ENCODE data around the gene PRKCE. TPM values are rescaled to one million over a fixed set of nuclear protein-coding genes. Genes with fewer than 3 reads are reported as not detected.
A peak's percentile ranks its signal among the peaks of the same experiment; 100 is the strongest.

The PRKCE gene
- polyA plus RNA-seq, 3 donors = 1.3 to 7.7 (median 2.3) TPM

DNA sequence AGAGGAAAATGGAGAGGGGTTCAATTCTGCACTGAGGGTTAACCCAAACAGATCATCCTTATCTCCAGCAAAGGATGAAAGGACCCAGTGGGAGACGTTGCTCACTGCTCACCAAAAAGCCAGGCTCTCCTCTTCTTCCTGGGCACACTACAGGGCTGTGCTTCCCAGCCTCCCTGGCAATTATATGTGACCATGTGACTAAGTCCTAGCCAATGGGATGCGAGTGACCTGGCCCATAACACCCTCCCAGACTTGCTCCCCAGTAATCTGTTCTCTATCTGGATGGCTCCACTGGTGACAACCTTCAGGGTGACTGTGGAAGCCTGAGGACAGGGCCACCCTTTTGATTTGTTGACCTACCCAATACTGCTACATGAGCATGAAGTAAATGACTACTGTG, 10.9 kb upstream of the PRKCE start:
- no peak overlapping the region for H3K9ac ChIP-seq (ENCODE audit: insufficient read depth, low read length, poor library complexity, severe bottlenecking)
- no peaks in the 10 kb centered on the region for H4K20me1 ChIP-seq (ENCODE audit: insufficient read depth, low read length)
- no peak overlapping the region for H3K4me3 ChIP-seq (replicated peaks in 1 of 3; ENCODE audit: low read depth in 2 of 3, low read length in 3 of 3)
- H3K27ac ChIP-seq (ENCODE audit: low read depth in 1 of 2, low read length in 2 of 2) = no peak overlapping the region
- intact Hi-C loops (cut with micrococcal nuclease) = loop anchor here in 1 of 2 donors (5.0 kb wide), 1 partner anchor 137 kb away; no protein-coding TSS in a partner anchor
- WGBS (ENCODE audit: insufficient coverage) = 100% methylated on average over 2 of the region's 2 CpGs
- Mint-ChIP-seq H3K4me3 (no peak overlapping the region), H3K9me3 (no peaks in the 10 kb centered on the region), H3K27me3 (ENCODE audit: low read depth in 3 of 3) (peaks cover 17 to 37% (median 21%) of the 10 kb centered on the region in 3 donors), H3K36me3 (no peaks in the 10 kb centered on the region), H3K27ac (no peak overlapping the region), H3K4me1 (peaks cover 26% of the 10 kb centered on the region)
- H3K9me3 ChIP-seq (replicated peaks in 1 of 2; ENCODE audit: control insufficient read depth in 1 of 2, insufficient read depth in 1 of 2, low read length in 2 of 2) = no peaks in the 10 kb centered on the region
- TF ChIP-seq CTCF (IDR thresholded peaks at IDR 0.05) = no peak
- peaks cover 23 to 33% of the 10 kb centered on the region in 2 donors for H3K4me1 ChIP-seq (ENCODE audit: control insufficient read depth in 1 of 2, insufficient read depth in 2 of 2, low read length in 2 of 2)
- H3K36me3 ChIP-seq (replicated peaks in 1 of 2; ENCODE audit: control insufficient read depth in 1 of 2, insufficient read depth in 2 of 2, low read length in 2 of 2) = no peaks in the 10 kb centered on the region
- no peak for DNase-seq
- H3K27me3 ChIP-seq (ENCODE audit: control insufficient read depth in 2 of 2, insufficient read depth in 2 of 2, low read length in 2 of 2) = peaks cover 0 to 16% of the 10 kb centered on the region in 2 donors
- H3K79me2 ChIP-seq (ENCODE audit: insufficient read depth, low read length) = no peaks in the 10 kb centered on the region
- H2AFZ ChIP-seq (ENCODE audit: insufficient read depth, low read depth, low read length, poor library complexity, severe bottlenecking) = no peak overlapping the region
- H3K4me2 ChIP-seq (replicated peaks; ENCODE audit: extremely low read depth, low read length, poor library complexity, severe bottlenecking) = no peak overlapping the region

- DNase-seq = no peak
- H3K4me2 ChIP-seq (replicated peaks; ENCODE audit: extremely low read depth, low read length, poor library complexity, severe bottlenecking) = peak overlapping the region; percentile 87
- no peaks in the 10 kb centered on the region for H3K79me2 ChIP-seq (ENCODE audit: insufficient read depth, low read length)
- H3K27me3 Mint-ChIP-seq (ENCODE audit: low read depth in 3 of 3) = peaks cover 18 to 29% (median 19%) of the 10 kb centered on the region in 3 donors
- peaks cover 10 to 15% of the 10 kb centered on the region in 2 donors for H3K4me1 ChIP-seq (ENCODE audit: control insufficient read depth in 1 of 2, insufficient read depth in 2 of 2, low read length in 2 of 2)
- peak overlapping the region; percentile 93 for H2AFZ ChIP-seq (ENCODE audit: insufficient read depth, low read depth, low read length, poor library complexity, severe bottlenecking)
- H3K9ac ChIP-seq (ENCODE audit: insufficient read depth, low read length, poor library complexity, severe bottlenecking) = peak overlapping the region; percentile 63
- no peaks in the 10 kb centered on the region for H3K36me3 ChIP-seq (replicated peaks in 1 of 2; ENCODE audit: control insufficient read depth in 1 of 2, insufficient read depth in 2 of 2, low read length in 2 of 2)
- H3K4me3 ChIP-seq (replicated peaks in 1 of 3; ENCODE audit: low read depth in 2 of 3, low read length in 3 of 3) = peak overlapping the region; percentile 27 to 73 (median 40)
- peaks cover 0 to 16% of the 10 kb centered on the region in 2 donors for H3K27me3 ChIP-seq (ENCODE audit: control insufficient read depth in 2 of 2, insufficient read depth in 2 of 2, low read length in 2 of 2)
- peaks cover 0 to 5% (median 0%) of the 10 kb centered on the region in 7 donors for H3K9me3 Mint-ChIP-seq
- no peaks in the 10 kb centered on the region for H4K20me1 ChIP-seq (ENCODE audit: insufficient read depth, low read length)
- H3K36me3 Mint-ChIP-seq = no peaks in the 10 kb centered on the region
- intact Hi-C loops (cut with micrococcal nuclease) = loop anchor here in 1 of 2 donors (5.0 kb wide), 1 partner anchor 134 kb away; no protein-coding TSS in a partner anchor
- H3K27ac ChIP-seq (ENCODE audit: low read depth in 1 of 2, low read length in 2 of 2) = no peak overlapping the region
- no peak for TF ChIP-seq CTCF (IDR thresholded peaks at IDR 0.05)
- peak overlapping the region in 3 of 7 donors; percentile 54 to 73 (median 56) for H3K27ac Mint-ChIP-seq
- H3K4me1 Mint-ChIP-seq = peaks cover 16% of the 10 kb centered on the region
- no peaks in the 10 kb centered on the region for H3K9me3 ChIP-seq (replicated peaks in 1 of 2; ENCODE audit: control insufficient read depth in 1 of 2, insufficient read depth in 1 of 2, low read length in 2 of 2)
- WGBS (ENCODE audit: insufficient coverage) = 51% methylated on average over 11 of the region's 11 CpGs
- peak overlapping the region; percentile 79 to 86 for H3K4me3 Mint-ChIP-seq
Measured at GRCh38 chr2:45643095-45643494, 8.4 kb upstream of the PRKCE start.
